ENCODE data around the gene SOCS1. TPM values are rescaled to one million over a fixed set of nuclear protein-coding genes. Genes with fewer than 3 reads are reported as not detected.
A peak's percentile ranks its signal among the peaks of the same experiment; 100 is the strongest.
"Not testable (repeated sequence)": the region's sequence is repeated elsewhere in the genome, so short reads cannot be mapped to it uniquely, and the experiment has no call there.

SOCS1 gene
- total RNA-seq, 1 donor from 2014 or later = 11.7 TPM

- TF ChIP-seq, protein P1, sequence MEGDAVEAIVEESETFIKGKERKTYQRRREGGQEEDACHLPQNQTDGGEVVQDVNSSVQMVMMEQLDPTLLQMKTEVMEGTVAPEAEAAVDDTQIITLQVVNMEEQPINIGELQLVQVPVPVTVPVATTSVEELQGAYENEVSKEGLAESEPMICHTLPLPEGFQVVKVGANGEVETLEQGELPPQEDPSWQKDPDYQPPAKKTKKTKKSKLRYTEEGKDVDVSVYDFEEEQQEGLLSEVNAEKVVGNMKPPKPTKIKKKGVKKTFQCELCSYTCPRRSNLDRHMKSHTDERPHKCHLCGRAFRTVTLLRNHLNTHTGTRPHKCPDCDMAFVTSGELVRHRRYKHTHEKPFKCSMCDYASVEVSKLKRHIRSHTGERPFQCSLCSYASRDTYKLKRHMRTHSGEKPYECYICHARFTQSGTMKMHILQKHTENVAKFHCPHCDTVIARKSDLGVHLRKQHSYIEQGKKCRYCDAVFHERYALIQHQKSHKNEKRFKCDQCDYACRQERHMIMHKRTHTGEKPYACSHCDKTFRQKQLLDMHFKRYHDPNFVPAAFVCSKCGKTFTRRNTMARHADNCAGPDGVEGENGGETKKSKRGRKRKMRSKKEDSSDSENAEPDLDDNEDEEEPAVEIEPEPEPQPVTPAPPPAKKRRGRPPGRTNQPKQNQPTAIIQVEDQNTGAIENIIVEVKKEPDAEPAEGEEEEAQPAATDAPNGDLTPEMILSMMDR (IDR thresholded peaks at IDR 0.05; ENCODE audit: unreplicated experiment) = no peak
- no peaks in the 10 kb centered on the region for H3K9me3 Mint-ChIP-seq
- H3K27me3 Mint-ChIP-seq (ENCODE audit: low read depth) = no peaks in the 10 kb centered on the region
- H3K4me1 Mint-ChIP-seq = peaks cover 28% of the 10 kb centered on the region
- no peak overlapping the region for H3K4me3 Mint-ChIP-seq
- peak overlapping the region; percentile 82 for H3K27ac Mint-ChIP-seq
- no peaks in the 10 kb centered on the region for H3K36me3 Mint-ChIP-seq
- no peak for DNase-seq (ENCODE audit: low spot score in 2 of 2, unreplicated experiment in 2 of 2)
Observed at GRCh38 chr16:11296351-11296705, 40.3 kb upstream of the SOCS1 start.

GRCh38 chr16:11295672-11296071 lies 39.7 kb upstream of the SOCS1 start:
- peaks cover 32% of the 10 kb centered on the region for H3K4me1 Mint-ChIP-seq
- H3K9me3 Mint-ChIP-seq = no peaks in the 10 kb centered on the region
- no peaks in the 10 kb centered on the region for H3K36me3 Mint-ChIP-seq
- no peaks in the 10 kb centered on the region for H3K27me3 Mint-ChIP-seq (ENCODE audit: low read depth)
- TF ChIP-seq, protein P1 (IDR thresholded peaks at IDR 0.05; ENCODE audit: unreplicated experiment) = no peak
- H3K4me3 Mint-ChIP-seq = no peak overlapping the region
- no peak for DNase-seq (ENCODE audit: low spot score in 2 of 2, unreplicated experiment in 2 of 2)
- H3K27ac Mint-ChIP-seq = no peak overlapping the region

GRCh38 chr16:11292076-11292748 lies 36.2 kb upstream of the SOCS1 start:
- H3K4me1 Mint-ChIP-seq = peaks cover 23% of the 10 kb centered on the region
- H3K27me3 Mint-ChIP-seq (ENCODE audit: low read depth) = no peaks in the 10 kb centered on the region
- no peak overlapping the region for H3K4me3 Mint-ChIP-seq
- H3K36me3 Mint-ChIP-seq = no peaks in the 10 kb centered on the region
- H3K9me3 Mint-ChIP-seq = no peaks in the 10 kb centered on the region
- TF ChIP-seq, protein P1 (IDR thresholded peaks at IDR 0.05; ENCODE audit: unreplicated experiment) = no peak
- DNase-seq (ENCODE audit: low spot score in 2 of 2, unreplicated experiment in 2 of 2) = no peak
- H3K27ac Mint-ChIP-seq = no peak overlapping the region

DNA sequence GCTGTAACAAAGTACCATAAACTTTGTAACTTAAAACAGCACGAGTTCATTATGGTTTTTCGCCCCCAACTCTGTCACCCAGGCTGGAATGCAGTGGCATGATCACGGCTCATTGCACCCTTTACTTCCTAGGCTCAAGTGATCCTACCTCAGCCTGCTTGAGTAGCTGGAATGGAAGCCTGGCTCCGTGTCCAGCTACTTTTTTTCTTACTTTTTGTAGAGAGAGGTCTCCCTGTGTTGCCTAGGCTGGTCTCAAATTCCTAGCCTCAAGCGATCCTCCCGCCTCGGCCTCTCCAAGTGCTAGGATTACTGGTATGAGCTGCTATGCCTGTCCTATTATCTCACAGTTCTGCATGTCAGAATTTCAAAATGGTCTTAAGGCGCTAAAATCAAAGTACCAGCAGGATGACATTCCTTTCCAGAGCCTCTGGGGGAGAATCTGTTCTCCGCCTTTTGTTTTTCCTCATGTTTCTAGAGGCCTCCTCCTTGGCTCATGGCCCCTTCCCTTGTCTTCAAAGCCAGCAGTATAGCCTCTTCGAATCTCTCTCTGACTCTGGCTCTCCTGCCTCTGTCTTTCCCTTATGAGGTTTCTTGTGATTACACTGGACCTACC lies 35.2 kb upstream of the SOCS1 start:
- H3K4me1 Mint-ChIP-seq = peaks cover 13% of the 10 kb centered on the region
- peak overlapping the region; percentile 68 for H3K27ac Mint-ChIP-seq
- H3K9me3 Mint-ChIP-seq = no peaks in the 10 kb centered on the region
- no peaks in the 10 kb centered on the region for H3K27me3 Mint-ChIP-seq (ENCODE audit: low read depth)
- no peaks in the 10 kb centered on the region for H3K36me3 Mint-ChIP-seq
- DNase-seq (ENCODE audit: low spot score in 2 of 2, unreplicated experiment in 2 of 2) = no peak
- no peak overlapping the region for H3K4me3 Mint-ChIP-seq
- TF ChIP-seq, protein P1 (IDR thresholded peaks at IDR 0.05; ENCODE audit: unreplicated experiment) = no peak

- TF ChIP-seq, protein P1 (IDR thresholded peaks at IDR 0.05; ENCODE audit: unreplicated experiment) = no peak
- Mint-ChIP-seq H3K36me3 (no peaks in the 10 kb centered on the region), H3K27ac (no peak overlapping the region), H3K9me3 (no peaks in the 10 kb centered on the region), H3K4me3 (no peak overlapping the region), H3K27me3 (ENCODE audit: low read depth) (no peaks in the 10 kb centered on the region), H3K4me1 (peaks cover 13% of the 10 kb centered on the region)
- no peak for DNase-seq (ENCODE audit: low spot score in 2 of 2, unreplicated experiment in 2 of 2)
Observed at GRCh38 chr16:11290102-11290893, 34.3 kb upstream of the SOCS1 start.

GRCh38 chr16:11289696-11290095 lies 33.7 kb upstream of the SOCS1 start:
- not testable (repeated sequence) for H3K4me3 Mint-ChIP-seq; H3K27me3 Mint-ChIP-seq (ENCODE audit: low read depth); H3K36me3 Mint-ChIP-seq; H3K27ac Mint-ChIP-seq; H3K9me3 Mint-ChIP-seq; DNase-seq (ENCODE audit: low spot score in 2 of 2, unreplicated experiment in 2 of 2)
- peaks cover 13% of the 10 kb centered on the region for H3K4me1 Mint-ChIP-seq
